ENCODE results near the gene TEX28.
"Not testable (repeated sequence)": the region's sequence is repeated elsewhere in the genome, so short reads cannot be mapped to it uniquely, and the experiment has no call there.

TEX28 gene

GRCh38 chrX:154294791-154295574 lies at the start of gene TEX28:
TSS of gene TEX28 (minus strand) at chrX:154295124. CDS start at chrX:154292117, 3,007 bp downstream.
- DNase-seq (ENCODE audit: low read depth in 2 of 2, low spot score in 1 of 2): no peak

- DNase-seq (ENCODE audit: low read depth in 2 of 2, low spot score in 1 of 2): not testable (repeated sequence)
Measured at GRCh38 chrX:154343620-154344019, 48.7 kb upstream of the TEX28 start.

- not testable (repeated sequence) for DNase-seq (ENCODE audit: low read depth in 2 of 2, low spot score in 1 of 2)
Measured at GRCh38 chrX:154343063-154343462, 48.1 kb upstream of the TEX28 start.

- not testable (repeated sequence) for DNase-seq (ENCODE audit: low read depth in 2 of 2, low spot score in 1 of 2)
Measured at GRCh38 chrX:154341399-154342298, 46.7 kb upstream of the TEX28 start.

- no peak for DNase-seq (ENCODE audit: low read depth in 2 of 2, low spot score in 1 of 2)
Measured at GRCh38 chrX:154334496-154334895, 39.6 kb upstream of the TEX28 start.

- DNase-seq (ENCODE audit: low read depth in 2 of 2, low spot score in 1 of 2): no peak
Measured at GRCh38 chrX:154333837-154334271, 38.9 kb upstream of the TEX28 start.

- DNase-seq (ENCODE audit: low read depth in 2 of 2, low spot score in 1 of 2): no peak
Measured at GRCh38 chrX:154333116-154333515, 38.2 kb upstream of the TEX28 start.

GRCh38 chrX:154332561-154332960 lies 37.6 kb upstream of the TEX28 start:
- DNase-seq (ENCODE audit: low read depth in 2 of 2, low spot score in 1 of 2): no peak

GRCh38 chrX:154329294-154329693 lies 34.4 kb upstream of the TEX28 start:
- no peak for DNase-seq (ENCODE audit: low read depth in 2 of 2, low spot score in 1 of 2)

GRCh38 chrX:154328646-154329045 lies 33.7 kb upstream of the TEX28 start:
- DNase-seq (ENCODE audit: low read depth in 2 of 2, low spot score in 1 of 2): no peak

GRCh38 chrX:154327038-154327820 lies 32.3 kb upstream of the TEX28 start:
- DNase-seq (ENCODE audit: low read depth in 2 of 2, low spot score in 1 of 2): no peak

GRCh38 chrX:154325541-154325940 lies 30.6 kb upstream of the TEX28 start:
- no peak for DNase-seq (ENCODE audit: low read depth in 2 of 2, low spot score in 1 of 2)

- DNase-seq (ENCODE audit: low read depth in 2 of 2, low spot score in 1 of 2): no peak
Measured at GRCh38 chrX:154323537-154323936, 28.6 kb upstream of the TEX28 start.

GRCh38 chrX:154322890-154323289 lies 28.0 kb upstream of the TEX28 start:
- DNase-seq (ENCODE audit: low read depth in 2 of 2, low spot score in 1 of 2): no peak

- no peak for DNase-seq (ENCODE audit: low read depth in 2 of 2, low spot score in 1 of 2)
Measured at GRCh38 chrX:154321594-154321993, 26.7 kb upstream of the TEX28 start.

GRCh38 chrX:154321152-154321551 lies 26.2 kb upstream of the TEX28 start:
- DNase-seq (ENCODE audit: low read depth in 2 of 2, low spot score in 1 of 2): no peak

- DNase-seq (ENCODE audit: low read depth in 2 of 2, low spot score in 1 of 2): no peak
Measured at GRCh38 chrX:154320406-154320805, 25.5 kb upstream of the TEX28 start.

- DNase-seq (ENCODE audit: low read depth in 2 of 2, low spot score in 1 of 2): no peak
Measured at GRCh38 chrX:154317391-154317995, 22.6 kb upstream of the TEX28 start.

GRCh38 chrX:154315416-154315815 lies 20.5 kb upstream of the TEX28 start:
- DNase-seq (ENCODE audit: low read depth in 2 of 2, low spot score in 1 of 2): no peak

GRCh38 chrX:154313147-154313546 lies 18.2 kb upstream of the TEX28 start:
- DNase-seq (ENCODE audit: low read depth in 2 of 2, low spot score in 1 of 2): no peak

GRCh38 chrX:154312116-154312515 lies 17.2 kb upstream of the TEX28 start:
- no peak for DNase-seq (ENCODE audit: low read depth in 2 of 2, low spot score in 1 of 2)

Measured in stimulated activated CD8-positive, alpha-beta memory T cell treated with anti-CD3 and anti-CD28 coated beads, Interleukin-4, amount 100 ng/mL, for 1 hour (primary cell).